OCI-LY3 (cell line): Measurements from ENCODE around the gene SLC15A1.

Source experiments
- EZH2phosphoT487 ChIP-seq: fragments of 200-600 bp; shearing (Covaris generic); IDR thresholded peaks from 2 replicates; pipeline ENCODE4 v1.6.1; 2018; ENCODE audit warnings: antibody characterized with exemption, mixed run types, low read depth
- TF ChIP-seq, protein P1 (sequence below): fragments of 200-600, 300-600 bp; sonication (generic); IDR thresholded peaks from 2 replicates; pipeline ENCODE4 v1.5.1; 2014; ENCODE audit warnings: antibody characterized with exemption, low read length, low read depth

DNA sequence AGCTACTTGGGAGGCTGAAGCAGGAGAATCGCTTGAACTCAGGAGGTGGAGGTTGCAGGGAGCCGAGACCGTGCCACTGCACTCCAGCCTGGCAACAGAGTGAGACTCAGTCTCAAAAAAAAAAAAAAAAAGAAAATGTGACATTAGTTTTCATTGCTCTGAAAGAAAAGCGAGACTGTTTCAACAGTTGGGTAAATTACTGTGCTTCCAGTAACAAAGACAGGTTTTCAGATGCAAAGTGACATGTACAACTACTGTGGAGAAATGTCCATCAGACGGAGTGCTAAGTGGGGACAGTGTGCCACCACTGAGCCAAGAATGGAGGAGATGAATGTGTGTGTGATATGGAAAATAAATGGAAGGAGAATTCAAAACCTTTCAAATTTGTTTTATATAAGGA, 24.2 kb upstream of the SLC15A1 start:
- TF ChIP-seq, protein P1, sequence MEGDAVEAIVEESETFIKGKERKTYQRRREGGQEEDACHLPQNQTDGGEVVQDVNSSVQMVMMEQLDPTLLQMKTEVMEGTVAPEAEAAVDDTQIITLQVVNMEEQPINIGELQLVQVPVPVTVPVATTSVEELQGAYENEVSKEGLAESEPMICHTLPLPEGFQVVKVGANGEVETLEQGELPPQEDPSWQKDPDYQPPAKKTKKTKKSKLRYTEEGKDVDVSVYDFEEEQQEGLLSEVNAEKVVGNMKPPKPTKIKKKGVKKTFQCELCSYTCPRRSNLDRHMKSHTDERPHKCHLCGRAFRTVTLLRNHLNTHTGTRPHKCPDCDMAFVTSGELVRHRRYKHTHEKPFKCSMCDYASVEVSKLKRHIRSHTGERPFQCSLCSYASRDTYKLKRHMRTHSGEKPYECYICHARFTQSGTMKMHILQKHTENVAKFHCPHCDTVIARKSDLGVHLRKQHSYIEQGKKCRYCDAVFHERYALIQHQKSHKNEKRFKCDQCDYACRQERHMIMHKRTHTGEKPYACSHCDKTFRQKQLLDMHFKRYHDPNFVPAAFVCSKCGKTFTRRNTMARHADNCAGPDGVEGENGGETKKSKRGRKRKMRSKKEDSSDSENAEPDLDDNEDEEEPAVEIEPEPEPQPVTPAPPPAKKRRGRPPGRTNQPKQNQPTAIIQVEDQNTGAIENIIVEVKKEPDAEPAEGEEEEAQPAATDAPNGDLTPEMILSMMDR: no peak
- TF ChIP-seq EZH2phosphoT487: no peak
